GM21717 (cell line): Measurements from ENCODE around the gene HIKESHI.
"Not testable (repeated sequence)": the region's sequence is repeated elsewhere in the genome, so short reads cannot be mapped to it uniquely, and the experiment has no call there.

ENCODE experiments used
- ATAC-seq: cut with Tn5 transposase; IDR thresholded peaks from one replicate; pipeline ENCODE4 v1.9.1; 2021; ENCODE audit warnings: mild to moderate bottlenecking, moderate library complexity; ENCODE audit not compliant: unreplicated experiment

The HIKESHI gene, protein sequence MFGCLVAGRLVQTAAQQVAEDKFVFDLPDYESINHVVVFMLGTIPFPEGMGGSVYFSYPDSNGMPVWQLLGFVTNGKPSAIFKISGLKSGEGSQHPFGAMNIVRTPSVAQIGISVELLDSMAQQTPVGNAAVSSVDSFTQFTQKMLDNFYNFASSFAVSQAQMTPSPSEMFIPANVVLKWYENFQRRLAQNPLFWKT

DNA sequence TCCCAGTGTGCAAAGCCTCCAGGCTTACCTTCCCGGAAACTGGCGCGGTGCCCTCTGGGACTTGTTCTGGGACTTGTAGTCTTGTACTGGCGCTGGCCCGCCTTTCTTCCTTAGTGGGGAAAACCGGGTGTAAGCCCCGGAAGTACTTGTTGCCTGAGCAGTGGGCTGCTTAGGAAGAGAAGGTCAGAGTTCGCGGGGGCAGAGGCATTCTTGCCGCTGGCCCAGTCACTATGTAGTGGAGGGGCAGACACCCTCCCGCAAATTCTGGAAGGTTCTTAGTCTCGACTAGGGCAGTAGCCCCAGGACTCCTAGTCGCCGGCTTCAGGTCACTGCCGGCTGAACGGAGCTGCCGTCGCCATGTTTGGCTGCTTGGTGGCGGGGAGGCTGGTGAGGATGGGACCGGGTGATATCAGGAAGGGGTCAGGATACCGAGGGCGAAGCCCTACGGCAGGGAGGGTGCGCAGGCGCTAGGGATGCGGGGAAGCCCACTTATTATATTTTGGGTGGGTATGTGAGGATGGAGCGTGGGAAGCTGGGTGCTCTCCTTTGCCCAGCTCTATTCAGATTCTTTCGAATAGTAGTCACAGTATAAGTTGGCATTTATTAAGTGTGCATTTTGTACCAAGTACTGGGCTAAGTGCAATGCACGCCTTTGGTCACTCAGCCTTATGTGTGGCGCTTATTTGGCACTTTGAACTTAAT is at the start of gene HIKESHI:
TSS of gene HIKESHI (plus strand) at position 149 of the 702 bp plus-strand sequence. CDS start at position 358, 209 bp downstream.
- peak; percentile 99 for ATAC-seq

- ATAC-seq, result peak; percentile 82
These were observed 46.1 kb upstream of the HIKESHI start for GRCh38 chr11:86255896-86256295.

- no peak for ATAC-seq
These were observed 45.4 kb upstream of the HIKESHI start for GRCh38 chr11:86256608-86257007.

DNA sequence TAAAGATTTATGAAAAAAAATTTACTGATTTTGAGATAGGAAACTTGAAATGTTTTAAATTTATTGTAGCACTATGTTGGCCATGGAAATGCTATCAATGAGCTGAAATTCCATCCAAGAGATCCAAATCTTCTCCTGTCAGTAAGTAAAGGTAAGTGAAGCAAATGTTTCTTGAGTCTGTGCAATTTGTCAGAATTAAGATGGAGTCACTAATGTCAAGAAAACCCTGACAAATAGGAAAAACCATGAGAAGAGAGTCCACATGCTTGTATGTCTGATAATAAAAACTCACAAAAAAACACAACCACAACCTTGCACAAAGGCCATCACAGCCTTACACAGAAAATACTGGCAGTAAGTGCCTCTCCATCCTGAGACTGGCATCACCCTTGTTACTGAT is 44.6 kb upstream of the HIKESHI start:
- no peak for ATAC-seq

GRCh38 chr11:86259730-86260129 is 42.3 kb upstream of the HIKESHI start:
- ATAC-seq, result no peak

DNA sequence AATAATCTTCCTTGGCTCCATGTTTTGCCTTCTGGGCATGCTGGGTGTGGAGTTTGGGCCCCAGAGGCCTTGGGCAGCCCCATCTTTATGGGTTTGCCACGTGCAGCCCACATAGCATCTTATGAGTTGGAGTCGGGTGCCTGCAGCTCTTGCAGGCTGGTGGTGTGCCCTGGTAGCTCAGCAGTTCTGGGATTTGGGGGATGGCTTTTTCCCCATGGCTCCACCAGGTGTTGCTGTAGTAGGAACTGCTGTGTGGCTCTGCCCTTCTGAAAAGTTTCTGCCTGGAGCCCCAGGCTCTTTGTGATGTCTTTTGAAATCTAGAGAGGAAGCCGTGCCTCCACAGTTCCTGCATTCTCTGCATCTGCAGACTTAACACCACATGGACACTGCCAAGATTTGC is 40.7 kb upstream of the HIKESHI start:
- no peak for ATAC-seq

DNA sequence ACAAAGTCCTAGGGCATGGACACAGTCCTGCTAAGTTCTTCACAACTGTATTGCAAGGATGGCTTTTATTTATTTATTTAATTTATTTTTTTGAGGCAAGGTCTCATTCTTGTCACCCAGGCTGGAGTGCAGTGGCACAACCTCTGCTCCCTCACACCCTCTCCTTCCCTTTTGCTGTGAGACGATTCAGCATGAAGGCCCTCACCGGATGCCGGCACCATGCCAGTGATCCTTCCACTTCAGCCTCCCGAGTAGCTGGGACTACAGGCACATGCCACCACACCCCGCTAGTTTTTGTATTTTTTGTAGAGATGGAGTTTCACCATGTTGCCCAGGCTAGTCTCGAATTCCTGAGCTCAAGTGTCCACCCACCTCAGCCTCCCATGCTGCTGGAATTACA is 39.7 kb upstream of the HIKESHI start:
- no peak for ATAC-seq

- ATAC-seq, result no peak
These were observed 37.4 kb upstream of the HIKESHI start for GRCh38 chr11:86264649-86265048.

DNA sequence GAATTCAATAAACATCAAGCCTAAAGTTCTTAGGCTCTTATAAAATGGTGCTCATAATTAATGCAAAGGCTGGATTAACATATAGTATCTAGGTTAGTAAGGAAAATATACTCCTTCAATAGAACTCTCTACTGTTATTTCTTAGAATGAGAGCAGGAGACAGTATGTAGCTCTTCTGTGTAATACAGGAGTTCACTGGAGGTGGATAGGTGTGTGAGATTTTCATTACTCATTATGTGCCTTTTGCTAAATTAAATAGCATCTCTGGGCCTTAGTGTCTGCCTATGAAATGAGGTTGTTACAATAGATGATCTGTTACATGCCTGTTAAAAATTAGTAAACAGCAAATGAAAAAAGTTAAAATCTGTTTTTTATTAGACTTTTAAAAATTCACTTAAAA is 36.8 kb upstream of the HIKESHI start:
- ATAC-seq, result no peak

DNA sequence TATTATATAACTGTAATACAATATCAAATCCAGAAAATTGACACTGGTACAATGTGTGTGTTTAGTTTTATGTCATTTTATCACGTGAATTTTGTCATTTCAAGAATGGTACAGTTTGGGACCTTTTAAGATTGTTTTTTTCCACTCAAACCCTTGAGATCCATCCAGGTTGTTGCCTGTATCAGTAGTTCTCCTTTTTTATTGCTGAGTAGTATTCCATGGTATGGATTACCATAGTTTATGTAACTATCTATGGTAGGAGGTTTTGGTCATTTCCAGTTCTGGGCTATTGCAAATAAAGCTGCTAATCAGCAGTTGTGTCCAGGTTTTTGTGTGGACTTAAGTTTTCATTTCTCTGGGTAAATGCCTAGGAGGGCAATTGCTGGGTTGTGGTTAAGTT is 32.4 kb upstream of the HIKESHI start:
- ATAC-seq, result no peak

GRCh38 chr11:86274503-86274902 is 27.5 kb upstream of the HIKESHI start:
- no peak for ATAC-seq

GRCh38 chr11:86274999-86275398 is 27.0 kb upstream of the HIKESHI start:
- ATAC-seq, result no peak

GRCh38 chr11:86275493-86276370 is 26.3 kb upstream of the HIKESHI start:
- no peak for ATAC-seq

DNA sequence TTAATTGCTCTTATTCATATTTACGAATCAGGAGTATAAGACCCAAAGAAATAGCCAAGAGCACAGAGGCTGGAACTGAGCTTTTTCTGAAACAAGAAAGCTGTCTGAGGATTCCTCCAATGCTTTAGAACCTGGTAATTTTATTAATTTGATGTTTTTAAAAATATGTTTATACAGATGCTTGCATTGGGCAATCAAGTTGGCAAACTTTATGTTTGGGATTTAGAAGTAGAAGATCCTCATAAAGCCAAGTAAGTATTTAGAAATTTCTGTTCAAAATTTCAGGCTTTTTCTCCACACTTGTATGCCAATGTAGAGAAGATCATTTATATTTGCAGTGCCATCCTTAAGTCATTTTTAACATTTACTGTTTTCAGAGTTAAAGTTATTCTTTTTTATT is 24.3 kb upstream of the HIKESHI start:
- ATAC-seq, result no peak

- no peak for ATAC-seq
These were observed 23.8 kb upstream of the HIKESHI start for GRCh38 chr11:86278226-86278625.

GRCh38 chr11:86279747-86280146 is 22.3 kb upstream of the HIKESHI start:
- ATAC-seq, result no peak

DNA sequence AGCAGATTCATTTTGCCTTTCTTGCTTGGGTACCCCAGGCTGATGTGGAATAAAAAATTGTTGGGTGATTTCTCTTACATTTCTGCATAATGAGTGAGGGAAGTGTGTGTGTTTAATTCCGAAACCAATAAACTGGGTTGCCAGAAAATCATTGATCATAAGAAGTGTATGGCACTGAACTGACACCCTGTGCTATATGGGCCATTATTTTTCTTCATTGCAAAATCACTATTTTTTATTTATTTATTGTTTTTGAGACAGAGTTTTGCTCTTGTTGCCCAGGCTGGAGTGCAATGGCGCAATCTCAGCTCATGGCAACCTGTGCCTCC is 14.6 kb upstream of the HIKESHI start:
- ATAC-seq, result no peak

- ATAC-seq, result no peak
These were observed 13.1 kb upstream of the HIKESHI start for GRCh38 chr11:86288776-86289507.

GRCh38 chr11:86289508-86290280 is 12.3 kb upstream of the HIKESHI start:
- ATAC-seq, result not testable (repeated sequence)

- ATAC-seq, result no peak
These were observed 10.4 kb upstream of the HIKESHI start for GRCh38 chr11:86291466-86292262.
